Left ventricle myocardium inferior (tissue), 1 donor: ENCODE data around the gene ST8SIA2. TPM values are rescaled to one million over a fixed set of nuclear protein-coding genes. Genes with fewer than 3 reads are reported as not detected.

ENCODE experiments used
- DNase-seq: peaks from one replicate; pipeline ENCODE4 v3.0.0-alpha.2; 2020
- H3K27ac ChIP-seq: fragments of 200-600 bp; replicated peaks from 2 replicates; pipeline ENCODE4 v1.8.0; 2021
- H3K27me3 ChIP-seq: fragments of 200-600 bp; 2 replicates; pipeline ENCODE4 v1.8.0; 2021; ENCODE audit warnings: low read depth
- H3K36me3 ChIP-seq: fragments of 200-600 bp; 2 replicates; pipeline ENCODE4 v1.8.0; 2021
- H3K4me1 ChIP-seq: fragments of 200-600 bp; 2 replicates; pipeline ENCODE4 v1.8.0; 2021
- H3K4me3 ChIP-seq: fragments of 200-600 bp; 2 replicates; pipeline ENCODE4 v1.8.0; 2021; ENCODE audit warnings: mild to moderate bottlenecking, moderate library complexity
- H3K9me3 ChIP-seq: fragments of 200-600 bp; replicated peaks from 2 replicates; pipeline ENCODE4 v1.8.0; 2021
- intact Hi-C: fragments of 100-400 bp; cut with micrococcal nuclease; formaldehyde crosslinking; loops from one replicate; pipeline ENCODE4 v1.11.0; 2022
- total RNA-seq: library from RNA; stranded (reverse); fragmentation: NEBNext Ultra II Directional; extraction: Animal tissue kit (Norgen Biotek cat#: 25700); gene quantifications from one replicate; pipeline ENCODE4 v1.2.1, GENCODE V29; 2021
- TF ChIP-seq, protein P1 (sequence below): fragments of 200-600 bp; IDR thresholded peaks from 2 replicates; pipeline ENCODE4 v1.8.0; 2021; ENCODE audit warnings: antibody characterized with exemption, mild to moderate bottlenecking, borderline replicate concordance
- donor health status: DM: no; HTN: yes; CAD: no; lungs with severe emphysema.

The ST8SIA2 gene
- total RNA-seq, 1 donor from 2014 or later = 3.6 TPM

DNA sequence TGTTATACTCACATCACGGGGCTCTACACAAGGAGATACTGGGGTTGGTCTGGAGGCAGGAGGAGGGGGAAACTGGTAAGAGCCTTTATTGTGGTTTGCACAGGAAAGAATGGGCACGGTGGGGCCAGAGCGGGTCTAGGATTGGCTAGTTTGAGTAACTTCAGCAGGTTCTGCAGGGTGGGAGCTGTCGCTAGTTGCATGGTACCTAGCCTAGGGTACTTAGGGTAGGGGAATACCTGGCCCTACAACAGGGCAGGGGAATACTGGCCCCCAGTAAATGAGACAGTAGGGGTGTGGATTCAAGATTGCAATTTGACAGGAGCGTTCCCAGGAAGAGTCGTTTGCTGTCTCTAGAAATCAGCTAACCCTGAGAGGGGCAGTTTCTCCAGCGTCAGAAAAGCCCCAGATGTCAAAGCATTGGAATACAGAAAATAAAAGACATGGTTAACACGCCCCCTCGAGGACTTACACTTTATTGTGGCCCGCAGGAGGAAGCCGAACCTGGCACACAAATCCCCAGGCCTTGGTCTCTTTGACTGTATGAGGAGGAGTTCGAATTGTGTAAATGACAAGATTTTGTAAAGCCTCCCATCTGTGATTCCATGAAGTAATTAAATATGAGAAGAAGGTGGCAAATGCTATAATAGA is 32.0 kb downstream of the ST8SIA2 start:
- intact Hi-C loops = no loop called here

GRCh38 chr15:92429378-92430068 is 35.8 kb downstream of the ST8SIA2 start:
- DNase-seq = no peak
- H3K9me3 ChIP-seq = no peaks in the 10 kb centered on the region
- peaks cover 41% of the 10 kb centered on the region for H3K27me3 ChIP-seq
- intact Hi-C loops = no loop called here
- no peaks in the 10 kb centered on the region for H3K36me3 ChIP-seq
- H3K4me3 ChIP-seq = no peak overlapping the region
- H3K27ac ChIP-seq = no peak overlapping the region
- TF ChIP-seq, protein P1, sequence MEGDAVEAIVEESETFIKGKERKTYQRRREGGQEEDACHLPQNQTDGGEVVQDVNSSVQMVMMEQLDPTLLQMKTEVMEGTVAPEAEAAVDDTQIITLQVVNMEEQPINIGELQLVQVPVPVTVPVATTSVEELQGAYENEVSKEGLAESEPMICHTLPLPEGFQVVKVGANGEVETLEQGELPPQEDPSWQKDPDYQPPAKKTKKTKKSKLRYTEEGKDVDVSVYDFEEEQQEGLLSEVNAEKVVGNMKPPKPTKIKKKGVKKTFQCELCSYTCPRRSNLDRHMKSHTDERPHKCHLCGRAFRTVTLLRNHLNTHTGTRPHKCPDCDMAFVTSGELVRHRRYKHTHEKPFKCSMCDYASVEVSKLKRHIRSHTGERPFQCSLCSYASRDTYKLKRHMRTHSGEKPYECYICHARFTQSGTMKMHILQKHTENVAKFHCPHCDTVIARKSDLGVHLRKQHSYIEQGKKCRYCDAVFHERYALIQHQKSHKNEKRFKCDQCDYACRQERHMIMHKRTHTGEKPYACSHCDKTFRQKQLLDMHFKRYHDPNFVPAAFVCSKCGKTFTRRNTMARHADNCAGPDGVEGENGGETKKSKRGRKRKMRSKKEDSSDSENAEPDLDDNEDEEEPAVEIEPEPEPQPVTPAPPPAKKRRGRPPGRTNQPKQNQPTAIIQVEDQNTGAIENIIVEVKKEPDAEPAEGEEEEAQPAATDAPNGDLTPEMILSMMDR = no peak
- H3K4me1 ChIP-seq = no peaks in the 10 kb centered on the region

More for the DNA sequence above, 32.0 kb downstream of the ST8SIA2 start:
- peaks cover 24% of the 10 kb centered on the region for H3K27me3 ChIP-seq
- H3K36me3 ChIP-seq = no peaks in the 10 kb centered on the region
- H3K4me1 ChIP-seq = no peaks in the 10 kb centered on the region
- no peak for DNase-seq
- no peak overlapping the region for H3K4me3 ChIP-seq
- no peak overlapping the region for H3K27ac ChIP-seq
- no peaks in the 10 kb centered on the region for H3K9me3 ChIP-seq
- TF ChIP-seq, protein P1 = no peak

- DNase-seq = no peak
- TF ChIP-seq, protein P1 = no peak
- peaks cover 43% of the 10 kb centered on the region for H3K27me3 ChIP-seq
- intact Hi-C loops = no loop called here
- no peaks in the 10 kb centered on the region for H3K36me3 ChIP-seq
- H3K27ac ChIP-seq = no peak overlapping the region
- H3K4me1 ChIP-seq = no peaks in the 10 kb centered on the region
- H3K4me3 ChIP-seq = no peak overlapping the region
- H3K9me3 ChIP-seq = no peaks in the 10 kb centered on the region
Observed at GRCh38 chr15:92430069-92430440, 36.4 kb downstream of the ST8SIA2 start.

DNA sequence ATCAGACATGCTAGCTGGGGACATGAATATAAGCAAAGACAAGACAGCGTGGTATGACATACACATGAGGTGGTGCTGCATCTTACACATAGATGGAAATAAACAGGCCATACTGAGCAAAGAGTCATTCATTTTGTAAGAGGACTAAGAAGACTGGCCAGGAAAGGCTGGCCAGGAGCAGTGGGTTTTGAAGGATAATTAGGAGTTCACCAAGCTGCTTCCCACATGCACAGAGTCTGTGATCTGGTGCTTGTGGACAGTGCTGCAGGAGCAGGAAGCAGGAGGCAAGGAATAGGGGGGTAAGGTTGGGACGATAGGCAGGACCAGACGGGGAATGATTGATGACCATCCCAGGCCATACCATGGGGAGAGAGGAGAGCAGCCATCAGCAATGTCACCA is 41.5 kb downstream of the ST8SIA2 start:
- H3K9me3 ChIP-seq = no peaks in the 10 kb centered on the region
- no peak overlapping the region for H3K4me3 ChIP-seq
- intact Hi-C loops = no loop called here
- peaks cover 37% of the 10 kb centered on the region for H3K27me3 ChIP-seq
- no peak overlapping the region for H3K27ac ChIP-seq
- no peaks in the 10 kb centered on the region for H3K4me1 ChIP-seq
- H3K36me3 ChIP-seq = no peaks in the 10 kb centered on the region
- no peak for DNase-seq
- TF ChIP-seq, protein P1 = no peak

DNA sequence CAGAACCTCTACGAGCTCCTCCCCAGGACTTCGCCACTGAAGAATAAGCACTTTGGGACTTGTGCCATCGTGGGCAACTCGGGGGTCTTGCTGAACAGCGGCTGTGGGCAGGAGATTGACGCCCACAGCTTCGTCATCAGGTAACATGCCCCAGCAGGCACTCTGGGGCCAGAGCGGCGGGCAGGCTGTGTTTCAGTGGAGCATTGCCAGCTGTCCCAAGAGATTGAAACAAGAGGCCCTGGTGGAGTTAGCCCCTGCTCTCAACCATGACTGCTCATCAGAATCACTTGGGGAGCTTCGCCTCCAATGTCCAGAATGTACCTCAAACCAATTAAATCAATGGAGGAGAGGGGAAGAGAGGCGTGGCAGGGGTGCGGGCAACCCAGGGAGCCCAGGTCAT is 44.8 kb downstream of the ST8SIA2 start:
- peaks cover 29% of the 10 kb centered on the region for H3K27me3 ChIP-seq
- TF ChIP-seq, protein P1 = no peak
- intact Hi-C loops = no loop called here
- no peaks in the 10 kb centered on the region for H3K36me3 ChIP-seq
- H3K4me1 ChIP-seq = no peaks in the 10 kb centered on the region
- H3K27ac ChIP-seq = no peak overlapping the region
- H3K9me3 ChIP-seq = no peaks in the 10 kb centered on the region
- H3K4me3 ChIP-seq = no peak overlapping the region
- DNase-seq = no peak
